Kidney (tissue), 14 donors: Measurements from ENCODE around the gene TRPM2. TPM values are rescaled to one million over a fixed set of nuclear protein-coding genes. Genes with fewer than 3 reads are reported as not detected.

Source experiments
- DNase-seq, 5 donors: peaks; one replicate each; pipeline ENCODE4 v3.0.0-alpha.2; 2013 to 2020
- FAIRE-seq: peaks from 2 replicates; lab custom pipeline; 2012; peaks lifted over from hg19 to GRCh38; lab: Jason Lieb, UNC
- H3K27ac ChIP-seq, 2 donors: one replicate each; pipeline ENCODE4 v1.7.0; 2013; ENCODE audit warnings: low read depth in 2 of 2, low read length in 2 of 2, inconsistent platforms in 1 of 2
- H3K27me3 ChIP-seq: one replicate; pipeline ENCODE4 v1.7.1; 2013; ENCODE audit warnings: low read length, inconsistent platforms; ENCODE audit not compliant: control insufficient read depth, insufficient read depth
- H3K36me3 ChIP-seq, 3 donors: one replicate each; pipeline versions ENCODE4 v1.7.0 to v1.7.1; 2013; ENCODE audit warnings: low read length in 3 of 3, control low read depth in 1 of 3, inconsistent platforms in 1 of 3; ENCODE audit not compliant: insufficient read depth in 3 of 3, control insufficient read depth in 2 of 3
- H3K4me1 ChIP-seq, 3 donors: one replicate each; pipeline versions ENCODE4 v1.7.0 to v1.7.1; 2013; ENCODE audit warnings: low read length in 3 of 3, inconsistent platforms in 1 of 3, low read depth in 1 of 3; ENCODE audit not compliant: control insufficient read depth in 2 of 3, insufficient read depth in 2 of 3
- H3K4me3 ChIP-seq, 3 donors: one replicate each; pipeline versions ENCODE4 v1.7.0 to v1.8.1; 2013; ENCODE audit warnings: low read length in 3 of 3, control low read depth in 1 of 3, inconsistent platforms in 1 of 3
- H3K9ac ChIP-seq, 3 donors: one replicate each; pipeline versions ENCODE4 v1.7.0 to v1.7.1; 2013; ENCODE audit warnings: low read length in 3 of 3, control low read depth in 1 of 3, inconsistent platforms in 1 of 3
- H3K9me3 ChIP-seq, 3 donors: one replicate each; pipeline versions ENCODE4 v1.7.0 to v1.7.1; 2013; ENCODE audit warnings: low read length in 3 of 3, control low read depth in 1 of 3, inconsistent platforms in 1 of 3; ENCODE audit not compliant: control insufficient read depth in 2 of 3, insufficient read depth in 1 of 3
- intact Hi-C: fragments of 100-400 bp; cut with DNase I; formaldehyde crosslinking; loops from one replicate; pipeline ENCODE4 v1.11.1; 2022
- polyA plus RNA-seq: library from polyadenylated mRNA; stranded (reverse); fragments of 350-450 nt; fragmentation: Illumina TruSeq; extraction: RNeasy Lipid Tissue Mini Kit (QIAGEN cat#74804); gene quantifications from one replicate; pipeline ENCODE4 v1.2.3, GENCODE V29; 2014; ENCODE audit warnings: low read depth, low replicate concordance; ENCODE audit not compliant: insufficient read depth
- total RNA-seq: library from RNA; stranded (reverse); fragmentation: NEBNext Ultra II Directional; extraction: Animal tissue kit (Norgen Biotek cat#: 25700); gene quantifications from one replicate; pipeline ENCODE4 v1.2.1, GENCODE V29; 2021
- TF ChIP-seq, protein P1 (sequence below): IDR thresholded peaks from 3 replicates; pipeline ENCODE4 v1.5.1; 2012; ENCODE audit warnings: mild to moderate bottlenecking, moderate library complexity, borderline replicate concordance; ENCODE audit not compliant: insufficient read depth; ENCODE audit errors: extremely low read depth
- donor health status: control.
- donor health status: control.
- donor health status: control.
- donor health status: control.
- donor health status: control.
- donor health status: DM: yes; HTN: yes; CAD: no.
- donor health status: Normal renal cell carcinoma (clear cell type).

The TRPM2 gene
- total and polyA plus RNA-seq, 2 donors from 2014 or later: 2.0 to 11.5 TPM

DNA sequence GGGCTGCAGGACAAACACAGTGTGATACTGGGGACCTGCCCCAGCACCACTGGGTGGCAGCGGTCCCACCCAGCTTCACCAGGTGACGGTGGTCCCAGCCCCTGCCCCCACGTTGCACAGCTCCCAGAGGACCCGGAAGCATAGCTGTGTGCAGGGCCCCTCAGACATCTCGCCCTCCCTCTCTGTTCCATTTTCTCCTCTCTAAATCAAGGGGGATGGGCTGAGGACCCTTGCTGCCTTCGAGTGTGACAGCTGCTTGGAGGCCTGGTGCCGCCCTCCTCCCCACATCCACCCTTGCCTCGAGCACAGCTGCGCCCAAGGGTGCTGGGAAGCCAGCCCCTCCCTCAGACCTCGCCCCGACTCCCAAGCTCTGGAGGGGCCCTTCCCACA, 85.8 kb downstream of the TRPM2 start:
- H3K9me3 ChIP-seq: no peaks in the 10 kb centered on the region
- H3K4me3 ChIP-seq: no peak overlapping the region
- intact Hi-C loops: no loop called here
- no peak overlapping the region for H3K9ac ChIP-seq
- H3K27ac ChIP-seq: no peak overlapping the region
- H3K27me3 ChIP-seq: no peaks in the 10 kb centered on the region
- no peaks in the 10 kb centered on the region for H3K4me1 ChIP-seq
- H3K36me3 ChIP-seq: no peaks in the 10 kb centered on the region
- FAIRE-seq (no peak), DNase-seq (peak in 2 of 5 donors; percentile 18 to 64)
- TF ChIP-seq, protein P1, sequence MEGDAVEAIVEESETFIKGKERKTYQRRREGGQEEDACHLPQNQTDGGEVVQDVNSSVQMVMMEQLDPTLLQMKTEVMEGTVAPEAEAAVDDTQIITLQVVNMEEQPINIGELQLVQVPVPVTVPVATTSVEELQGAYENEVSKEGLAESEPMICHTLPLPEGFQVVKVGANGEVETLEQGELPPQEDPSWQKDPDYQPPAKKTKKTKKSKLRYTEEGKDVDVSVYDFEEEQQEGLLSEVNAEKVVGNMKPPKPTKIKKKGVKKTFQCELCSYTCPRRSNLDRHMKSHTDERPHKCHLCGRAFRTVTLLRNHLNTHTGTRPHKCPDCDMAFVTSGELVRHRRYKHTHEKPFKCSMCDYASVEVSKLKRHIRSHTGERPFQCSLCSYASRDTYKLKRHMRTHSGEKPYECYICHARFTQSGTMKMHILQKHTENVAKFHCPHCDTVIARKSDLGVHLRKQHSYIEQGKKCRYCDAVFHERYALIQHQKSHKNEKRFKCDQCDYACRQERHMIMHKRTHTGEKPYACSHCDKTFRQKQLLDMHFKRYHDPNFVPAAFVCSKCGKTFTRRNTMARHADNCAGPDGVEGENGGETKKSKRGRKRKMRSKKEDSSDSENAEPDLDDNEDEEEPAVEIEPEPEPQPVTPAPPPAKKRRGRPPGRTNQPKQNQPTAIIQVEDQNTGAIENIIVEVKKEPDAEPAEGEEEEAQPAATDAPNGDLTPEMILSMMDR: no peak

DNA sequence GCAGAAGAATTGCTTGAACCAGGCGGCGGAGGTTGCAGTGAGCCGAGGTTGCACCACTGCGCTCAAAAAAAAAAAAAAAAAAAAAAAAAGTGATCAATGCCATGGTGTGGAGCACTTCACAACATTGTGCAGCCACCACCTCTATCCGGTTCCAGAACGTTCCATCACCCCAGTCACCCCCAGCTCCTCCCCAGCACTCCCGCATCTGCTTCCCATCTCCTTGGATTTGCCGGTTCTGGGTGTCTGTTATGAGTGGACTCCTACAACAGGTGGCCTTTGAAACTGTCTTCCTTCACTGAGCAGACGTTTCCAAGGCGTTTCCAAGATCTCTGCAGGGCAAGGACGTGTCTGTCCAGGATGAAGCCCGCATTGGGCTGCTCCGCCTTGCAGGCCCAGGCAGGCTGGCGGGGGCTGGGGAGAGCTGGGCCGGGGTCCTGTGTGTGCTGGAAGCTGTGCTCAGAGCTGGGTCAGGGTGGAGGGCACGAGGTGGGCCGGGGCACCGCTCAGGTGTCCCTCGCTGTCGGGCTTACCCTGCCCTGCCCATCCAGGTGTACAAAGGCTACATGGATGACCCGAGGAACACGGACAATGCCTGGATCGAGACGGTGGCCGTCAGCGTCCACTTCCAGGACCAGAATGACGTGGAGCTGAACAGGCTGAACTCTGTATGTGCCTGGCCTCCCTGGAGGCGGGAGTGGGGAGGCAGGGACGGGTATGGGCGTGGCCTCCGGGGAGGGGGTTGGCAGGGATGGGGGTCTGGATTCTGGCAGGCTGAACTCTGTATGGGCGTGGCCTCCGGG, 87.0 kb downstream of the TRPM2 start:
- peak in 2 of 5 donors; percentile 29 to 60 for DNase-seq
- no peak overlapping the region for H3K4me3 ChIP-seq
- TF ChIP-seq, protein P1: no peak
- intact Hi-C loops: no loop called here
- H3K27me3 ChIP-seq: no peaks in the 10 kb centered on the region
- FAIRE-seq: no peak
- H3K27ac ChIP-seq: no peak overlapping the region
- no peaks in the 10 kb centered on the region for H3K9me3 ChIP-seq
- no peaks in the 10 kb centered on the region for H3K4me1 ChIP-seq
- H3K9ac ChIP-seq: no peak overlapping the region
- no peaks in the 10 kb centered on the region for H3K36me3 ChIP-seq

DNA sequence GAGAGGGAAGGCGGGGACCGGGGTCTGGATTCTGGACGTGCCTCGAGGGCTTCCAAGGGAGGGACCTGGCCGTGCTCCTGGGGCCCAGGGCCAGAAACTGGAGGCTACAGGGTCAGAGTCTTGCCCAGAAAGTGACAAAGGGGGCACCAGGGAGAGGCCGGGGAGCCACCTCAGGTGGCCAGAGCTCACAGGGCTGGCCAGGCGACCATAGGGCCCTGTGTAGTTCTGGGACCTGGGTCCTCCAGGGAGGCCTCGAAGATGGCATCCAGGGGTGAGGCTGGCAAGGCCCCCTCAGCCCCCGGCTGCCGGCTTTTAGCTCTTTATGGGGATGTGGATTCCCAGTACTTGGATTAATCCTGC, 87.6 kb downstream of the TRPM2 start:
- intact Hi-C loops: no loop called here
- FAIRE-seq: no peak
- Histone ChIP-seq H3K27ac (no peak overlapping the region), H3K36me3 (no peaks in the 10 kb centered on the region), H3K9me3 (no peaks in the 10 kb centered on the region), H3K4me3 (no peak overlapping the region), H3K9ac (no peak overlapping the region), H3K4me1 (no peaks in the 10 kb centered on the region), H3K27me3 (no peaks in the 10 kb centered on the region)
- TF ChIP-seq, protein P1: no peak
- peak in 1 of 5 donors; percentile 19 for DNase-seq
